ENCODE measurements around the gene RAB11A. TPM values are rescaled to one million over a fixed set of nuclear protein-coding genes. Genes with fewer than 3 reads are reported as not detected.

The RAB11A gene
- total RNA-seq: 130 and 159 TPM in 2 replicates

DNA sequence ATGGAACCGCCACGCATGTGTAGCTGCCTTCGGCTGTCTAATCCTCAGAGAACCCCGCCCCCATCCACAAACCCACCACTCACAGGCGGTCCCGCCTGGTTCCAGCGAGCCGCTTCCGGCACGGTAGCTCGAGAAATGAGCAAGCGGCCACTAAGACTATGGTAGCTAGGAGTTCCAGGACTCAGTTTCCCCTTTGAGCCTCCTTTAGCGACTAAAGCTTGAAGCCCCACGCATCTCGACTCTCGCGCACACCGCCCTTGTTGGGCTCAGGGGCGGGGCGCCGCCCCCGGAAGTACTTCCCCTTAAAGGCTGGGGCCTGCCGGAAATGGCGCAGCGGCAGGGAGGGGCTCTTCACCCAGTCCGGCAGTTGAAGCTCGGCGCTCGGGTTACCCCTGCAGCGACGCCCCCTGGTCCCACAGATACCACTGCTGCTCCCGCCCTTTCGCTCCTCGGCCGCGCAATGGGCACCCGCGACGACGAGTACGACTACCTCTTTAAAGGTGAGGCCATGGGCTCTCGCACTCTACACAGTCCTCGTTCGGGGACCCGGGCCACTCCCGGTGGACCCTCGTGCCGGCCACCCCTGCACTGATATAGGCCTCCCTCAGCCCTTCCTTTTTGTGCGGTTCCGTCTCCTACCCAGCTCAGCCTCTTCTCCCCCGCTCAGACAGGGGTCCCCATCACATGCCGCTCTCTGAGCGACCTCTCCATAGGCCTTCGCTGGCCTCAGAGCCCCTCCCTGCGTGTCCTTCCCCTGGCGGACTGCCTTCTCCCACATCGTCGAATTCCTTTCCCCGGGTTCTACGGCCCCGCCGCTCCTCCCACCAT, at the start of gene RAB11A:
RAB11A (plus strand) TSS at position 366 of the 828 bp plus-strand sequence; CDS start at position 461, 95 bp downstream.

Small RNA genes within 50 kb of the gene (small RNA-seq; reads per million reads assigned to genes)
- gene RF00026: not detected

Other genes with a start within 250 kb of the RAB11A start
- gene SLC24A1, start 247.6 kb upstream of the RAB11A start, total RNA-seq: 9.2 and 10.2 TPM in 2 replicates
- gene DENND4A, start 77.2 kb upstream of the RAB11A start, total RNA-seq: 22.2 and 32.1 TPM in 2 replicates

Data from hair follicle dermal papilla cell (primary cell).